K562 (cell line): Measurements from ENCODE around the gene MMP2. TPM values are rescaled to one million over a fixed set of nuclear protein-coding genes. Genes with fewer than 3 reads are reported as not detected.

Experiments used
- ATAC-seq: fragments of 200-7000 bp; cut with Tn5 transposase; 3 replicates; pipeline ENCODE4 v1.9.1; 2020; ENCODE audit warnings: moderate library complexity
- BruUV-seq: library from RNA; stranded (reverse); fragments of 400-500 nt; replicated peaks from 2 replicates; lab custom pipeline; 2021; lab: Mats Ljungman, UMichigan
- CTCF ChIA-PET: fragments of 300-600 bp; formaldehyde crosslinking; extraction: SDS; loops from one replicate; lab custom pipeline; 2021; ENCODE audit warnings: low intra/inter-chr PET ratio; lab: Yijun Ruan, JAX
- POLR2A ChIA-PET: fragments of 300-600, 350-650 bp; sonication (Branson Sonifier 250); formaldehyde crosslinking; extraction: SDS; loops from one replicate; lab custom pipeline; 2021; ENCODE audit warnings: antibody characterized with exemption, inconsistent platforms; lab: Yijun Ruan, JAX
- DNase-seq, 4 experiments: peaks; one replicate each; pipeline versions ENCODE4 v3.0.0 to v3.0.0-alpha.2; 2011 to 2018; ENCODE audit warnings: low spot score in 3 of 4, mixed read lengths in 3 of 4; ENCODE audit errors: extremely low read depth in 1 of 4
- FAIRE-seq: peaks from 2 replicates; lab custom pipeline; 2011; peaks lifted over from hg19 to GRCh38; lab: Jason Lieb, UNC
- H2AFZ ChIP-seq: 2 replicates; pipeline ENCODE4 v1.6.0; 2011; ENCODE audit warnings: low read depth, low read length, control low read depth, inconsistent platforms
- H3K27ac ChIP-seq: fragments of 200-600 bp; 3 replicates; pipeline ENCODE4 v1.8.0; 2011; ENCODE audit warnings: low read depth, mild to moderate bottlenecking, control low read depth, inconsistent platforms, low read length, moderate library complexity, mixed read lengths; ENCODE audit errors: extremely low read depth
- H3K27me3 ChIP-seq, 2 experiments: fragments of 300-600 bp in 1 of 2; 2 replicates in 1 of 2; 3 replicates in 1 of 2; pipeline versions ENCODE4 v1.6.0 to v1.8.0; 2011; ENCODE audit warnings: inconsistent platforms in 2 of 2, low read length in 2 of 2, mild to moderate bottlenecking in 1 of 2, mixed read lengths in 1 of 2, moderate library complexity in 1 of 2; ENCODE audit not compliant: control insufficient read depth in 2 of 2, insufficient read depth in 2 of 2
- H3K36me3 ChIP-seq: fragments of 300-600 bp; 3 replicates; pipeline ENCODE4 v1.8.0; 2011; ENCODE audit warnings: mild to moderate bottlenecking, low read length, inconsistent platforms; ENCODE audit not compliant: control insufficient read depth, insufficient read depth
- H3K4me1 ChIP-seq, 2 experiments: fragments of 200-600 bp in 1 of 2; replicated peaks in 1 of 2; 2 replicates in 1 of 2; 3 replicates in 1 of 2; pipeline versions ENCODE4 v1.5.1 to v1.8.0; 2011; ENCODE audit warnings: inconsistent platforms in 2 of 2, low read length in 2 of 2, mild to moderate bottlenecking in 1 of 2, mixed read lengths in 1 of 2, moderate library complexity in 1 of 2; ENCODE audit not compliant: control insufficient read depth in 2 of 2, insufficient read depth in 2 of 2
- H3K4me2 ChIP-seq: 2 replicates; pipeline ENCODE4 v1.6.1; 2011; ENCODE audit warnings: low read length, control low read depth, inconsistent platforms, mixed read lengths; ENCODE audit not compliant: insufficient read depth
- H3K4me3 ChIP-seq: fragments of 200-600 bp; sonication (generic), shearing (Covaris generic); 2 replicates; pipeline ENCODE4 v1.5.1; 2016; ENCODE audit warnings: control low read depth, inconsistent platforms
- H3K79me2 ChIP-seq: fragments of 200-600 bp; 3 replicates; pipeline ENCODE4 v1.8.0; 2011; ENCODE audit warnings: low read length, inconsistent platforms; ENCODE audit not compliant: control insufficient read depth, insufficient read depth
- H3K9ac ChIP-seq, 2 experiments: 2 replicates each; pipeline versions ENCODE4 v1.6.0 to v1.6.1; 2011; ENCODE audit warnings: low read depth in 2 of 2, low read length in 2 of 2, control low read depth in 1 of 2, inconsistent platforms in 1 of 2, mild to moderate bottlenecking in 1 of 2, mixed read lengths in 1 of 2; ENCODE audit not compliant: insufficient read depth in 1 of 2
- H3K9me1 ChIP-seq: one replicate; pipeline ENCODE4 v1.6.0; 2011; ENCODE audit warnings: inconsistent platforms, mild to moderate bottlenecking, low read length, moderate library complexity; ENCODE audit not compliant: control insufficient read depth, insufficient read depth
- H3K9me3 ChIP-seq: replicated peaks from 2 replicates; pipeline ENCODE4 v1.5.1; 2011; ENCODE audit warnings: low read depth, low read length, inconsistent platforms; ENCODE audit not compliant: control insufficient read depth, insufficient read depth
- H4K20me1 ChIP-seq: replicated peaks from 2 replicates; pipeline ENCODE4 v1.6.1; 2011; ENCODE audit warnings: low read length, inconsistent platforms, mixed read lengths; ENCODE audit not compliant: control insufficient read depth, insufficient read depth
- C11orf30 ChIP-seq: fragments of 450-650 bp; IDR thresholded peaks from 2 replicates; pipeline ENCODE4 v1.6.1; 2016; ENCODE audit warnings: low read depth, mild to moderate bottlenecking
- MAFF ChIP-seq: IDR thresholded peaks from 2 replicates; pipeline ENCODE4 v1.6.1; 2012; ENCODE audit warnings: low read length, improper control_type of control experiment
- MAFG ChIP-seq: fragments of 450-650 bp; conservative IDR thresholded peaks from 2 replicates; pipeline ENCODE4 v1.6.1; 2016; ENCODE audit warnings: missing genetic modification characterization, missing compliant biosample characterization
- MAFK ChIP-seq: IDR thresholded peaks from 2 replicates; pipeline ENCODE4 v1.6.1; 2011; ENCODE audit warnings: low read length, improper control_type of control experiment
- ZNF184 ChIP-seq: sonication (generic); formaldehyde crosslinking; IDR thresholded peaks from 2 replicates; pipeline ENCODE4 v1.5.0; 2020; ENCODE audit warnings: missing genetic modification reagents
- ZNF316 ChIP-seq: fragments of 450-650 bp; IDR thresholded peaks from 2 replicates; pipeline ENCODE4 v1.6.1; 2016
- WGBS: fragments of 100-300 bp; shearing (Covaris generic); methylation state at CpG from one replicate; pipeline ENCODE4 v1.1.6; 2016; ENCODE audit warnings: low coverage, mixed read lengths; ENCODE audit not compliant: insufficient coverage; ENCODE audit errors: missing lambda C conversion rate; 5-methylcytosine and 5-hydroxymethylcytosine counted together
- in situ Hi-C: fragments of 300-500 bp; cut with MboI; formaldehyde crosslinking; loops from 4 replicates; pipeline ENCODE4 v1.15.0; 2018; ENCODE audit warnings: inconsistent platforms, mixed read lengths
- intact Hi-C: fragments of 100-400 bp; cut with micrococcal nuclease; formaldehyde crosslinking; loops from 2 replicates; pipeline ENCODE4 v1.14.2; 2022
- polyA plus RNA-seq, 8 experiments: library from polyadenylated mRNA; depleted of rRNA in 4 of 8; stranded (reverse) in 5 of 8; unstranded in 3 of 8; fragments of >200 nt; fragmentation: Nextera tagmentation in 2 of 8; fragmentation: Illumina TruSeq in 1 of 8; extraction: Ambion mirVana in 2 of 8; extraction: Trizol in 1 of 8; gene quantifications; 2 replicates each; pipeline versions ENCODE4 v1.2.1 to v1.2.3, GENCODE V29; 2011 to 2014; ENCODE audit warnings: inconsistent platforms in 1 of 8, missing spikeins in 1 of 8
- total RNA-seq, 7 experiments: library from RNA; depleted of rRNA in 6 of 7; stranded (reverse); fragments of >200 nt in 6 of 7; fragmentation: Illumina TruSeq in 2 of 7; extraction: Trizol in 2 of 7; gene quantifications; 2 replicates each; pipeline versions ENCODE4 v1.2.1 to v1.2.3, GENCODE V29; 2011 to 2021; ENCODE audit warnings: low replicate concordance in 1 of 7
- TF ChIP-seq, protein P1 (sequence below): sonication (generic); formaldehyde crosslinking; IDR thresholded peaks from 2 replicates; pipeline ENCODE4 v1.8.0; 2023; ENCODE audit warnings: missing genetic modification reagents, mild to moderate bottlenecking, borderline replicate concordance

The MMP2 gene
- total and polyA plus RNA-seq, 9 of the 15 experiments (the other 6 are each of a cell fraction or from before 2014, with no cell fraction given): 0.05 to 0.53 TPM; not detected in 7

DNA sequence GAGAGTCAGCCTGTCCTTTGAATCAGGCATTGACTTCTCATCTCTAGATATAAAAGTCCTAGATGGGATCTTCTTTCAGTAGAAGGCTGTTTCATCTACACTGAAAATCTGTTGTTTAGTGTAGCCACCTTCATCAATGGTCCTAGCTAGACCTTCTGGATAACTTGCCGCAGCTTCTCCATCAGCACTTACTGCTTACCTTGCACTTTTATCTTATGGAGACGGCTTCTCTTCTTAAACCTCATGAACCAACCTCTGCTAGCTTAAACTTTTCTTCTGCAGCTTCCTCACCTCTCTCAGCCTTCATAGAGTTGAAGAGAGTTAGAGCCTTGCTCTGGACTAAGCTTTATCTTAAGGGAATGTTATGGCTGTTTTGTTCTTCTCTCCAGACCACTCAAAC is 5.4 kb upstream of the MMP2 start:
- FAIRE-seq: no peak
- no TSS peak for BruUV-seq
- no peaks in the 10 kb centered on the region for H3K79me2 ChIP-seq
- TF ChIP-seq ZNF184 (no peak), MAFG (peak; percentile 77), ZNF316 (peak; percentile 79), MAFF (peak; percentile 74), C11orf30 (peak; percentile 65), MAFK (peak; percentile 65)
- TF ChIP-seq, protein P1, sequence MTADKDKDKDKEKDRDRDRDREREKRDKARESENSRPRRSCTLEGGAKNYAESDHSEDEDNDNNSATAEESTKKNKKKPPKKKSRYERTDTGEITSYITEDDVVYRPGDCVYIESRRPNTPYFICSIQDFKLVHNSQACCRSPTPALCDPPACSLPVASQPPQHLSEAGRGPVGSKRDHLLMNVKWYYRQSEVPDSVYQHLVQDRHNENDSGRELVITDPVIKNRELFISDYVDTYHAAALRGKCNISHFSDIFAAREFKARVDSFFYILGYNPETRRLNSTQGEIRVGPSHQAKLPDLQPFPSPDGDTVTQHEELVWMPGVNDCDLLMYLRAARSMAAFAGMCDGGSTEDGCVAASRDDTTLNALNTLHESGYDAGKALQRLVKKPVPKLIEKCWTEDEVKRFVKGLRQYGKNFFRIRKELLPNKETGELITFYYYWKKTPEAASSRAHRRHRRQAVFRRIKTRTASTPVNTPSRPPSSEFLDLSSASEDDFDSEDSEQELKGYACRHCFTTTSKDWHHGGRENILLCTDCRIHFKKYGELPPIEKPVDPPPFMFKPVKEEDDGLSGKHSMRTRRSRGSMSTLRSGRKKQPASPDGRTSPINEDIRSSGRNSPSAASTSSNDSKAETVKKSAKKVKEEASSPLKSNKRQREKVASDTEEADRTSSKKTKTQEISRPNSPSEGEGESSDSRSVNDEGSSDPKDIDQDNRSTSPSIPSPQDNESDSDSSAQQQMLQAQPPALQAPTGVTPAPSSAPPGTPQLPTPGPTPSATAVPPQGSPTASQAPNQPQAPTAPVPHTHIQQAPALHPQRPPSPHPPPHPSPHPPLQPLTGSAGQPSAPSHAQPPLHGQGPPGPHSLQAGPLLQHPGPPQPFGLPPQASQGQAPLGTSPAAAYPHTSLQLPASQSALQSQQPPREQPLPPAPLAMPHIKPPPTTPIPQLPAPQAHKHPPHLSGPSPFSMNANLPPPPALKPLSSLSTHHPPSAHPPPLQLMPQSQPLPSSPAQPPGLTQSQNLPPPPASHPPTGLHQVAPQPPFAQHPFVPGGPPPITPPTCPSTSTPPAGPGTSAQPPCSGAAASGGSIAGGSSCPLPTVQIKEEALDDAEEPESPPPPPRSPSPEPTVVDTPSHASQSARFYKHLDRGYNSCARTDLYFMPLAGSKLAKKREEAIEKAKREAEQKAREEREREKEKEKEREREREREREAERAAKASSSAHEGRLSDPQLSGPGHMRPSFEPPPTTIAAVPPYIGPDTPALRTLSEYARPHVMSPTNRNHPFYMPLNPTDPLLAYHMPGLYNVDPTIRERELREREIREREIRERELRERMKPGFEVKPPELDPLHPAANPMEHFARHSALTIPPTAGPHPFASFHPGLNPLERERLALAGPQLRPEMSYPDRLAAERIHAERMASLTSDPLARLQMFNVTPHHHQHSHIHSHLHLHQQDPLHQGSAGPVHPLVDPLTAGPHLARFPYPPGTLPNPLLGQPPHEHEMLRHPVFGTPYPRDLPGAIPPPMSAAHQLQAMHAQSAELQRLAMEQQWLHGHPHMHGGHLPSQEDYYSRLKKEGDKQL: no peak
- TF ChIP-seq, all 486 proteins: peak for 5
- WGBS: 4% methylated on average over 2 of the region's 2 CpGs
- peaks cover under 1 to 8% of the 10 kb centered on the region in 2 experiments; a peak in 4 of 5 replicates for H3K27me3 ChIP-seq
- ChIA-PET CTCF (interaction anchor here (0.7 kb wide), 1 partner anchor 469 kb away, joined by 4 read pairs; no protein-coding TSS in a partner anchor), POLR2A (no interaction called here)
- H3K9me3 ChIP-seq: no peaks in the 10 kb centered on the region
- H2AFZ ChIP-seq: no peak overlapping the region
- intact Hi-C loops (no loop called here), in situ Hi-C loops (no loop called here)
- no peak for DNase-seq
- no peaks in the 10 kb centered on the region for H3K36me3 ChIP-seq
- no peak overlapping the region for H3K4me2 ChIP-seq
- no peaks in the 10 kb centered on the region for H3K9me1 ChIP-seq
- no peak overlapping the region for H3K9ac ChIP-seq
- H3K4me3 ChIP-seq: no peak overlapping the region
- no peaks in the 10 kb centered on the region; a peak in 1 of 5 replicates for H3K4me1 ChIP-seq
- H4K20me1 ChIP-seq: no peaks in the 10 kb centered on the region
- ATAC-seq: no peak
- H3K27ac ChIP-seq: no peak overlapping the region
